ENCODE results near the gene VASH2. TPM values are rescaled to one million over a fixed set of nuclear protein-coding genes. Genes with fewer than 3 reads are reported as not detected.

The VASH2 gene
- total RNA-seq, result 1.4 and 2.4 TPM in 2 replicates

GRCh38 chr1:212950243-212951125, at the start of gene VASH2:
Gene VASH2, plus strand, starts transcription at chr1:212950541. Its CDS starts 1,002 bp downstream, at chr1:212951543.

GRCh38 chr1:213015099-213016050, 65.0 kb downstream of the VASH2 start, which contains the start of gene ANGEL2:
Gene ANGEL2, minus strand, starts transcription at chr1:213015867. Its CDS starts 196 bp downstream, at chr1:213015671.

Other genes with a start within 250 kb of the VASH2 start
- gene NSL1, start 158.8 kb upstream of the VASH2 start, total RNA-seq, result 23.8 and 28.9 TPM in 2 replicates
- gene TATDN3, start 158.6 kb upstream of the VASH2 start, total RNA-seq, result 12.5 and 13.4 TPM in 2 replicates
- gene SPATA45, start 102.9 kb upstream of the VASH2 start, total RNA-seq, result not detected in 2 replicates
- gene FLVCR1, start 92.3 kb upstream of the VASH2 start, total RNA-seq, result 9.5 and 10.1 TPM in 2 replicates
- gene ANGEL2, start 65.3 kb downstream of the VASH2 start, total RNA-seq, result 42.8 and 46.9 TPM in 2 replicates
- 34.4 and 47.2 TPM in 2 replicates for gene RPS6KC1, start 100.7 kb downstream of the VASH2 start, total RNA-seq